ENCODE measurements around the gene FYB2.

GRCh38 chr1:56803561-56804156 lies 15.5 kb downstream of the FYB2 start:
- TF ChIP-seq CTCF (IDR thresholded peaks at IDR 0.05) (peak in 5 of 7 experiments; percentile 22 to 44 (median 43)), POLR2AphosphoS5 (IDR thresholded peaks at IDR 0.05) (no peak), POLR2A (IDR thresholded peaks at IDR 0.05) (no peak), EP300 (IDR thresholded peaks at IDR 0.05) (no peak)
